NCI-H128 (cell line): ENCODE results near the gene USP31.
A peak's percentile ranks its signal among the peaks of the same experiment; 100 is the strongest.

ENCODE experiments used
- DNase-seq: peaks from one replicate; lab custom pipeline; 2025; ENCODE audit not compliant: unreplicated experiment; lab: John Stamatoyannopoulos, UW

The USP31 gene, protein sequence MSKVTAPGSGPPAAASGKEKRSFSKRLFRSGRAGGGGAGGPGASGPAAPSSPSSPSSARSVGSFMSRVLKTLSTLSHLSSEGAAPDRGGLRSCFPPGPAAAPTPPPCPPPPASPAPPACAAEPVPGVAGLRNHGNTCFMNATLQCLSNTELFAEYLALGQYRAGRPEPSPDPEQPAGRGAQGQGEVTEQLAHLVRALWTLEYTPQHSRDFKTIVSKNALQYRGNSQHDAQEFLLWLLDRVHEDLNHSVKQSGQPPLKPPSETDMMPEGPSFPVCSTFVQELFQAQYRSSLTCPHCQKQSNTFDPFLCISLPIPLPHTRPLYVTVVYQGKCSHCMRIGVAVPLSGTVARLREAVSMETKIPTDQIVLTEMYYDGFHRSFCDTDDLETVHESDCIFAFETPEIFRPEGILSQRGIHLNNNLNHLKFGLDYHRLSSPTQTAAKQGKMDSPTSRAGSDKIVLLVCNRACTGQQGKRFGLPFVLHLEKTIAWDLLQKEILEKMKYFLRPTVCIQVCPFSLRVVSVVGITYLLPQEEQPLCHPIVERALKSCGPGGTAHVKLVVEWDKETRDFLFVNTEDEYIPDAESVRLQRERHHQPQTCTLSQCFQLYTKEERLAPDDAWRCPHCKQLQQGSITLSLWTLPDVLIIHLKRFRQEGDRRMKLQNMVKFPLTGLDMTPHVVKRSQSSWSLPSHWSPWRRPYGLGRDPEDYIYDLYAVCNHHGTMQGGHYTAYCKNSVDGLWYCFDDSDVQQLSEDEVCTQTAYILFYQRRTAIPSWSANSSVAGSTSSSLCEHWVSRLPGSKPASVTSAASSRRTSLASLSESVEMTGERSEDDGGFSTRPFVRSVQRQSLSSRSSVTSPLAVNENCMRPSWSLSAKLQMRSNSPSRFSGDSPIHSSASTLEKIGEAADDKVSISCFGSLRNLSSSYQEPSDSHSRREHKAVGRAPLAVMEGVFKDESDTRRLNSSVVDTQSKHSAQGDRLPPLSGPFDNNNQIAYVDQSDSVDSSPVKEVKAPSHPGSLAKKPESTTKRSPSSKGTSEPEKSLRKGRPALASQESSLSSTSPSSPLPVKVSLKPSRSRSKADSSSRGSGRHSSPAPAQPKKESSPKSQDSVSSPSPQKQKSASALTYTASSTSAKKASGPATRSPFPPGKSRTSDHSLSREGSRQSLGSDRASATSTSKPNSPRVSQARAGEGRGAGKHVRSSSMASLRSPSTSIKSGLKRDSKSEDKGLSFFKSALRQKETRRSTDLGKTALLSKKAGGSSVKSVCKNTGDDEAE (N-terminal part only)

DNA sequence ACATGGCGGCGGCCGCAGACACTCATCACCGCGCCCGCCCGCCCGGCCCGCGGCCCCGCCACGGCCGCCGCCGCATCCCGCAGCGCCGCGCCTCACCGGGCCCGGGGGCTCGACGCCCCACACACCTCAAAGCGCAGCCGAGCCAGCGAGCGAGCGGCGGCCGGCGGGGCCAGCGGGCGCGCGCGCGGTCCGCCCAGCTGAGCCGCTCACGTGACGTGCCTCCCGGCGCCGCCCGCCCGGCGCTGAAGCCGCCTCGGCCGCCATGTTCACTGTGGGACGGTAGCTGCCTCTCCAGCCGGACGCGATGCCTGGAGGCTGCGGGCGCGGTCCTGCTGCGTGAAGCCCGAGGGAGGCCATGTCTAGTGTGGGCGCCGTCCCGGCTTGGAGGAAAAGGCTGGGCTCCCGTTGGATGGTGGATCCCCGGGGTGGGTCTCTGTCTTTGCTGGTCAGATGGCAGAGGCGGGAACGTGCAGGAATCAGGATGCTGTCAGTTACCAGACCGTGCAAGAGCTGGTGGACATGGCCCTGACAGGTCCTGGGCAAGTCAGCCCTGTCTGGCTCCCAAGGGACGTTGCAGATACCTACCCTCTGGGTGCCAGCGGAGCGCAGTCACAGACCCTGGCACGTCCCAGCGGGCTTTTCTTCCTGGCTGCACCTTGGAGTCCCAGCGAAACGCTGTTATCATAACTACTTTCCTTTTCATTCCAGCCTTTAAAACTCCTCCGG, at the start of gene USP31:
Gene USP31, minus strand, starts transcription at position 186 of the 726 bp plus-strand sequence. Its CDS starts 182 bp downstream, at position 4.
- DNase-seq, result peak; percentile 80

DNA sequence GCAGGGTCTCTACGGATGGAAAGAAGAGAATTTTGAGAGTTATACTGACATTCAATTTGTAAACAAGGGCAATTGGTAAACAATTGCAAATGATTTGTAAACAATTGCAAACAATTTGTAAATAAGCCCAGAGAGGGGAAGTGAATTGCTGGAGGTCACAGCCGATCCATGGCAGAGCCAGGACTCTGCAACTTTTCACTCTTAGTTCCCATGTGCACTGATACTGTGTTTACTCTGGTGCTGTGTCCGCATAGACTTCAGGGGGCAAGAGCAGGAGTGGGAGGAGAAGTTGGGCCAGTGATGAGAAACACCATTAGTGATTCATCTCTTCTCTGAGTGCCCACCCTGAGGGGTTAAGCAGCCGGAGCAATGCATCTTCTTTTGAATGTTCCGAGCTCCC, 47.3 kb upstream of the USP31 start:
- DNase-seq, result no peak

DNA sequence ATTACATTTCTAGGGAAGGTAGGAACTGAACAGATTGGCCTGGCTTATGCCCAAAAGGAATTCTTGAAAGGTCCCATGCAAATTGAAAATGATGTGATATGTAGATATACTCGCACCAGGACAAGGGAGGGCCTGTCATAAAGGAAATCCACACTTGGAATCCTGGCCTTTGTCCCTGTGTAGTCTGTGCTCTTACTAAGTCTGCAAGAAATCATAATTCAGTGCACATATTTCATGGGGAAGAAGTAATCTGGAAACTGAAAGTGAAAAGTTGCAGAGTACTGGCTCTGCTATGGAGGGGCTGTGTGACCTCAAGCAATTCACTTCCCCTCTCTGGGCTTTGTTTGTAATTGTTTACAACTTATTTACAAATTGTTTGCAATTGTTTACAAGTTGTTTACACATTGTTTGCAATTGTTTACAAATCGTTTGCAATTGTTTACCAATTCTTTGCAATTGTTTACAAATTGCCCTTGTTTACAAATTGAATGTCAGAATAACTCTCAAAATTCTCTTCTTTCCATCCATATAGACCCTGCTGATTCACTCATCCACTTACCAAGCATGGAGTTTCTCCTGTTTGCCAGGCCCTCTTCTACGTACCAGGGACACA, 46.2 kb upstream of the USP31 start:
- no peak for DNase-seq

DNA sequence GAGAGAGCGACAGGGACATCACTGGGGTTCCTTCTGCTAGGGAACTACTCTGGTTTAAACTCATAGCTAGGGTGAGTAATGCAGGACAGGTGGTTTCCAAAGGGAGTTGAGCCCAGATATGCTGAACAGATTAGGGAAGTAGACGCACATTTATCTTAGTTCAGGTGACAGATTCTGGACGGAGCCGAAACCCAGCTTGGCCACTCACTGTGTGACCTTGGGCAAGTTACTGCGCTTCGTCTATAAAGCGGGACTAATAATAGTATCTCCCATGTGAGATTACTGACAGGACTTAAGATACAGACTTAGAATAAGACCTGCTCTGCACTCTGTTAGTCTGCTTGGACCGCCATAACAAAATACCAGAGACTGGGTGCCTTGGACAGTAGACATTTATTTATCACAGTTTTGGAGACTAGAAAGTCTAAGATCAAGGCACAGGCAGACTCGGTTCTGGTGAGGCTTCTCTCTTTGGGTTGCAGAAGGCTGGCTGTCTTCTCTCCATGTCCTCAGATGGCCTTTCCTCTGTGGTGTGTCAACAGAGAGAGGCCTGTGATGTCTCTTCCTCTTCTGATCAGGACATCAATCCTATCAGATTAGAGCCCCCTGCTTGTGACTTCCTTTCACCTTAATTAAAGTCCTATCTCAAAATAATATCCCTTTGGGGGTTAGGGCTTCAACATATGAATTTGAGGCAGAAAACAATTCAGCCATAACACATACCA, 45.4 kb upstream of the USP31 start:
- no peak for DNase-seq

DNA sequence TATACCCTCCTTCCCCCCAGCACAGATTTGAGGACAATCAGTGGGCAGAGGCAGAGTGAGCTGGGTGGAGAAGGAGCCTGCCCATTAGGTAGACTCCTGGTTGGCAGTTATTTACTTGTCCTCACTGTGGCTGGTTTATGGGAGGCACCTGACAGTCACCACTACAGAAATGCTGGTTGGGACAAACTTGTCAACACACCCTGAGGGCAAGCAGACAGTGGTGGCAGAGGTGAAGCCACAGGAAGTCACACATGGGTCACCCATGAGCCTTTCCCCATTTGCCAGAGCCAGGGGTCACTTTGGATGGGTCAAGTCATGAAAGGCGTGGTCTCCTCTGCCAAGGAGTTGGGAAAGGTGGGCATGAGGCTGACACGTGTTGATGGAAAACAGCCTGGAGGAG, 39.7 kb upstream of the USP31 start:
- no peak for DNase-seq

DNA sequence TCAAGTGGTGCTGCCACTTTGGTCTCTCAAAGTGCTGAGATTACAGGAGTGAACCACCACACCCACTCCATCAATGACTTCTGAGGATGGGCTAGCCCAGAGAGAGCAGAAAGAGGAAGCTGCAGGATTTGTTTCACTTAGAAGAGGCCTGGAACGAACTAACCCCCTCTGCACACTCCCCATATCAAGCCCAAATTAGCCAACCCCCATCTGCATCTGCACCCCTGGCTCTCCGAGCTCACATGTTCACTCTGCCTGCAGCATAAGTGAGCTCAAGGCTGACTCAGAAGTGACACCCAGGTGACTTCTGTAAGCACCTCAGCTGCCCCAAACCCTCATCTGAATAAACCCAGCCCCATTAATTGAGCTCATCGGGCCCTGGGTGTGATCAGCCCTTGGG, 38.1 kb upstream of the USP31 start:
- no peak for DNase-seq

DNA sequence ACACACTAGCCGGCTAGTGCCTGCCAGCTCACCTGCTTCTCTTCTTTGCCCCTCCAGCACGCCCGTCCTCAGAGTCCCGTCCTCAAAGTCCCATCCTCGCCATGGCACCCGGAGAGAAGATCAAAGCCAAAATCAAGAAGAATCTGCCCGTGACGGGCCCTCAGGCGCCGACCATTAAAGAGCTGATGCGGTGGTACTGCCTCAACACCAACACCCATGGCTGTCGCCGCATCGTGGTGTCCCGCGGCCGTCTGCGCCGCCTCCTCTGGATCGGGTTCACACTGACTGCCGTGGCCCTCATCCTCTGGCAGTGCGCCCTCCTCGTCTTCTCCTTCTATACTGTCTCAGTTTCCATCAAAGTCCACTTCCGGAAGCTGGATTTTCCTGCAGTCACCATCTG, 36.9 kb upstream of the USP31 start:
- DNase-seq, result no peak

DNA sequence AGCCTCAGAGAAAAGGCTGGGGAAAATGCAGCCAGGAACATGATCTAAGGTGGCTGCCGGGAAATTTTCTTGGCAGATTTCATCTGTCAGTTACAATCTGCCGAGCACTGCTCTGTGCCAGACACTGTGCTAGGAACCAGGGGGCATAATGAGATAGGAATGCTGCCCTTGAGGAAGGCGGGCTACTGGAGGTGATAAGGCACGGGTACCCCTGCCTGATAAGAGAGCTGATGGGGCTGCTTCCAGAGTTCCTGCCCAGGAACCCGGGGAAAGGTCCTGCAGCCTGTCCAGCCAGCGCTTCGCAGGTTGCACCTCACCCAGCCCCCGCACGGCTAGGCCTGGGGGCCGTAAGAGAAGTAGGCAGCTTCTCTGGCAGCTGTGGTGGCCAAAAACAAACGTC, 36.4 kb upstream of the USP31 start:
- no peak for DNase-seq

DNA sequence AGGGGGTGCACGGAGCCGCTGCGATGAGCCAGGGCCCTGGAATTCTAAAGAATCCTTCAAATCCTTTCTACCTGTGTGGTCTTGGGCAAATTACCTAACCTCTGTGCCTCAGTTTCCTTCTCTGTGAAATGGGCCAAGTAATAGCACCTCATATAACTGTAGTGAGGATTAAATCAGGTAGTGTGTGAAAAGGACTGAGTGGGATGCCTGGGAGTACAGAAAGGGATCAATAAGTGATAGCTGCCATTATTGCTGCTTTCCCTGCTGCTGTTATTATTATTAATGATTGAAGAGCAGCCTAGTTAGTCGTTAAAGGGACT, 34.3 kb upstream of the USP31 start:
- no peak for DNase-seq

DNA sequence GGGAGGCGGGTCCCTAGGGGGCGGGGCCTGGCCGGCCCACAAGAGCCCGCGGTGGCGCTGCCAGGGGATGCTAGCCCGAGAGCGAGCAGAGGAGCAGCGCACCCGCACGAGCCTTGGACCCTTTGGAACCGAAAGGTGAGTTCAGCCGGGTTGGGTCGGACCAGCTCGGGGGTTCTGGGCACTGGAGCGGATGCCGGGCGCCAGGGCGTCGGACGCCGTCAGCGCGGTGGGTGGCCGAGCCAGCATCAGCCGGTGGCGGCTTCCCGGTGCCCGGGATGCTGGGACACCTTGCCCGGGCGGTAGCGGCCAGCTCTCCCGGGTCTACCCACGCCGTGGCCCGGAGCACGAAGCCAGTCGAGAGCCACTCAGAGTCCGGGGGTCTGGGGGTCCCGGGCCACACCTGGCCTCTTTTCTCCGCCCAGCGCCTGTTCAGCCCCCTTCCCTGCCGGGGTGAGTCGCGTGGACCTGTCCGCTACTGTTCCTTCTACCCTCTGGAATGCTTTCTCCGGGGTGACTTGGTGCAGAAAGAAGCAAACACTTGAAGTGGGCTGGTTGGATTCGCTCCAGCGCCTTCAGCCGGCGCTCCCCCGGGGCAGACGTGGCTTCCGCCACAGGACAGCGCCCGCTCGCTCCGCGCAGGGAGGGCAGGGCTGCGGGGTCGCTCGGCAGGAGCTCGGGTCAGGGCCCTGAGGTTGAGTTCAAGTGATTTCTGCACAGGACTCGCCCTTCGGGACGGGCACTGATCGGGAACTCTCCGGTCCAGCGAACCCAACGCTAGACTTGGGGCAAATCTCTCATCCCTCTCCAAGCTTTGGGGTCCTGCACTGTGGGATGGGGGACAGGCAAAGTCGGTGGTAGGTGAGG, 33.7 kb upstream of the USP31 start, which contains the start of gene SCNN1G:
Gene SCNN1G, plus strand, starts transcription at position 67 of the 864 bp plus-strand sequence. CDS start 3,527 bp downstream, outside the sequence.
- no peak for DNase-seq

DNA sequence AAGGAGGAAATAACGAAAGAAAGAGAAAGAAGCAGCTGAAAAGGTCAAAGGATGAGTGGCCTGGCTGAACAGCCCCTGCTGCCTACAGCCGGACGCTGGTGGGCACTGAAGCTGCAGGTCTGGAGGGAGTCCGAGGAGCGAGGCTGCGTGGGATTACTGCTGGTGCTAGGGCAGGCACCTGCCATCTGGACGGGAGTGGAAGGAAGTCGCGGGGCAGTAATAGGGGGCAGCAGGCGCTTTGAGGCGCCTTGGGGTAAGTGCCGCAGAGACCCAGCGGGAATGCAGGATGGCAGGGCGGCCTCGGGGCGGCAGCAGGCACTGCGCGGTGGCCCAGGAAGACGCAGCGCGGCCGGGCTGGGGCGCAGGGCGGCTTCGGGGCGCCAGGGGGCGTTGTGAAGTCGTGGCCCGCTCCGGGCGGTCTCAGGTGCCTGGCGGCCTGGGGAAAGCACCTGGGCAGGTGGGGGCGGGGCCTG, 33.0 kb upstream of the USP31 start:
- peak; percentile 54 for DNase-seq

DNA sequence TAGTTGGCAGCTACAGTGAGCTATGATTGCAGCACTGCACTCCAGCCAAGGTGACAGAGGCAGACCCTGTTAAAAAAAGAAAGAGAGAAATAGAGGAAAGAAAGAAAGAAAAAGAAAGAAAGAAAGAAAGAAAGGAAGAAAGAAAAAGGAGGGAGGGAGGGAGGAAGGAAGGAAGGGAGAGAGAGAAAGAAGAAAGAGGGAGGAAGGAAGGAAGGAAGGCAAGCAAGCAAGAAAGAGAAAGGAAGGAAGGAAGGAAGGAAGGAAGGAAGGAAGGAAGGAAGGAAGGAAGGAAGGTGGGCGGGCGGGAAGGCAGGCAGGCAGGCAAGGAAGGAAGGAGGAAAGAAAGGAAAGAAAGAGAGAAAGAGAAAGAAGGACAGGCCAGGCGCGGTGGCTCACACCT, 32.3 kb upstream of the USP31 start:
- no peak for DNase-seq

DNA sequence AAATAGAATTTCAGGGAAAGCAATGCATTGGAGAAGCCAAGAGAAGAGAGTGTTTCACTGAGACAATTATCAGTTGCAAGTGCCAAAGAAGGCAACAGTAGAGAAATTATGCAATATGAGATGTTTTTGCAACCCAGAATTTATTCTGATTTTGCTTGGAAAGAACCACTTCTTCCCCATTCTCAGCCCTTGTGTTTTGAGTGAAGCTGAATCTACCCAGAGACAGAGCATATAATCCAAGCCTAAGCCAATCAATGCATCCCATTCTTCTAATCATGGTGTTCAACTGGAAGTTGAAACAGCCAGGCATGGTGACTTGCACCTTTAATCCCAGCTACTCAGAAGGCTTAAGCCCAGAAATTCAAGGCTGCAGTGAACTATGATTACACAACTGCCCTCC, 26.4 kb upstream of the USP31 start:
- no peak for DNase-seq

DNA sequence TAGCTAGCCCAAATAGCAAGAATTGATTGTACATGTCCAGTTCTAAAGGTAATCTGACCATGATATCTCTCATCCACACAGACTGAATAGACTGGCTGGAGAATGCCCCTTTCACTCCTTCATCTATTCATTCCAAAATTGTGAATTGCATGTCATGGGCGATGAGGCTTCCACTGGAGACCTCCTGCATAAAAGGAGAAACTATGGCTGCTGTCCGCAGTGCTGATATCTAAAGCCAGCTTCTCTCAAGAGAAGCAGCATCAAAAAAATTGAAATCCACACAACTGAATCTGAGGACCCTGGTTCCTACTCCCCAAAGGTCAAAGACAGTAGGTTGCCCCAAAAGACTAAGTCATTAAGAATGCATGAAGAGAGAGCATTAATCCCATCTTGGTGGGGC, 25.4 kb upstream of the USP31 start:
- DNase-seq, result no peak

DNA sequence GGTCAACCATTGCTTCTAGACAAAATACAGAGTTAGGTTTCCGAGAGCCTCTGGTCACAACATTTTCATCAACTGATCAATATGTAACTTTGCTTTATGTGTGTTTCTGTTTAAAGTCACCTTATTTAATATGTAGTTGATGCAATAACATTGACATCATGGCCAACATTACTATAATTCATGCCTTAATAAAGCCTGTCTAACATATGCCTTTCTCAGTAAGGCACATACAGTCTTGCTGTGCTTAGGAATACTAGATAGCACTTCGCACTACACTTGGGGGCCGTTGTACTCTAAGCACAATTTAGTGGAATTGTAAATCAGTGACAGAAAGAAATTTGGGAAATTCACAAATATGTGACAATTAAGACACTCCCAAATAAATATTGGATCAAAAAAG, 23.7 kb upstream of the USP31 start:
- no peak for DNase-seq

DNA sequence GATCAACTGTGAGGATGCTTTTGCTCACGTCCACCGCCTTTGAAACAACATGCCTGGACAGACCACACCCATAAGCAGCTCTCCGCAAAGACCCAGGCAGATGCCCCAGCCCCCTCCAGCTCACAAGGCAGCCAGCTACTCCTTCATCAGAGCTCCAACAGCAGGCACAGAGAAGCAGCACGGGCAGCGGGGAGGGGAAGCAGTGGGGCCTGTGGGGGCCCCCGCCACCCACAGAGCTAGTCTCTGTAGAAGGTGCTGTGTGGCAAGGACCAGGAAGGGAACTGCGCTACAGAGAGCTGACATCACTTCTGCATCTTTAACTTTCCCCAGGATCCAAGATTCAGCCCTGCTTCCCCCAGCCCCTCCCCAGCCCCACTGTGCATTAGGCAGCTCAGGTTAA, 23.3 kb upstream of the USP31 start:
- no peak for DNase-seq

DNA sequence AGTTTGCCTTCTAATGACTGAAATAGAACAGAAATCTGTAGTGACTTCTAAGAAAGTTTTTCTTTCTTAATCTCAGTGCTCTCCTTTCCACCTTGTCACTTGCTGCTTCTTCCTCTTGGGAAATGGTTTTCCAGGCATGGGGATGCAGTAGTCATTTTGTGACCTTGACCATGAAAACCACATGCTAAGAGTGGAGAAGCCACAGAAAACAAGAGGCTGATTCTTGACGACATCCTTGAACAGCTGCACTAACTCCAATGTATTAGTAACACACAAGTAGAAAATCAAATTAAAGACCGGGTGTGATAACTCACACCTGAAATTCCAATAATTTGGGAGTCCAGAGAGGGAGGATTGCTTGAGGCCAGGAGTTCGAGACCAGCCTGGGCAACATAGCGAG, 15.5 kb upstream of the USP31 start:
- no peak for DNase-seq

DNA sequence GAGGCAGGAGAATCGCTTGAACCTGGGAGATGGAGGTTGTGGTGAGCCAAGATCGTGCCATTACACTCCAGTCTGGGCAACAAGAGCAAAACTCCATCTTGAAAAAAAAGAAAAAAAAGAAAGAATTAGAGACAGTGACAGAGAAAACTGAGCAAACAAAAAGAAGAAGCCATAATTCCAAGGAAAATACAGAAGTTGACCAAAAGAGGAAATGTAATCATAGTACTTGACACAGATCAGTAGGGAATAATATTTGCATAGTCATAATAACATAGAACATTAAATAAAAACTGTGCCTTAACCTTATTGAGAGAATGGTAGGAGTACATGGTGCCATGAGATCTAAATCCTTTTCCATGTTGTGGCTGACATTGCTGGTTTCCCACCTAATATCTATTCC, 14.7 kb upstream of the USP31 start:
- no peak for DNase-seq

DNA sequence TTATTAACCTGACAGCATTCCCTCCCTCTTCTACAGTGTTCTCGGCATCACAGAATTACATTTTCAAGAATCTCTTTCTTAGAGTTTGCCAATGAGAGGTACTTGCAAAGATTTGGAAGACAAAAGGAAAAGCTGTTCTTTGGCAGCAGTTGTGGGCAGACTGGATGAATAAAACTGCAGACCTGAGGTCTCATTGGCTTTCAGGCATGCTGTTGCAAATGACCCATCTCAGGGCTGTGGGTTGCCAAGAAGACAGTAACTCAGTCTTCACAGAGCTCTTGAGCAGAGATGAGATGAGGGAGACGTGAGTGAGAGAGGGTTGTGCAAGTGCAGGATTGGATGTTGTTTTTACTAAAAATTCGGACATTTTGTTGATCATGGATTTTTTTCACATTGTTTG, 11.3 kb upstream of the USP31 start:
- no peak for DNase-seq
